Caco-2 (cell line): ENCODE results near the gene RNF214. TPM values are rescaled to one million over a fixed set of nuclear protein-coding genes. Genes with fewer than 3 reads are reported as not detected.

Experiments
- BruUV-seq: library from RNA; stranded (reverse); fragments of 400-500 nt; replicated peaks from 2 replicates; lab custom pipeline; 2021; lab: Mats Ljungman, UMichigan
- CTCF ChIA-PET: fragments of 300-600 bp; sonication (Branson Sonifier 250); formaldehyde crosslinking; loops from one replicate; lab custom pipeline; 2022; ENCODE audit warnings: antibody characterized with exemption; lab: Charles Lee
- POLR2A ChIA-PET: fragments of 300-600 bp; sonication (Branson Sonifier 250); formaldehyde crosslinking; loops from one replicate; lab custom pipeline; 2022; ENCODE audit warnings: antibody characterized with exemption; lab: Charles Lee
- DNase-seq, 2 experiments: peaks; one replicate each; pipeline versions ENCODE4 v3.0.0 to v3.0.0-alpha.2; 2020 to 2022
- H3K27me3 ChIP-seq: replicated peaks from 2 replicates; pipeline ENCODE4 v1.6.0; 2011; ENCODE audit warnings: low read length; ENCODE audit not compliant: control insufficient read depth, insufficient read depth
- H3K36me3 ChIP-seq: 2 replicates; pipeline ENCODE4 v1.5.1; 2011; ENCODE audit warnings: low read length; ENCODE audit not compliant: control insufficient read depth, insufficient read depth
- H3K4me1 ChIP-seq: fragments of 250-450 bp; sonication (Bioruptor Pico); 2 replicates; pipeline ENCODE4 v1.5.1; 2020; ENCODE audit warnings: mild to moderate bottlenecking
- H3K4me3 ChIP-seq: 2 replicates; pipeline ENCODE4 v1.5.1; 2011; ENCODE audit warnings: low read depth, mild to moderate bottlenecking, control low read depth, low read length
- H3K9me3 ChIP-seq: fragments of 250-450 bp; sonication (Bioruptor Pico); 2 replicates; pipeline ENCODE4 v1.5.1; 2020; ENCODE audit warnings: mild to moderate bottlenecking, moderate library complexity
- H3K27ac Mint-ChIP-seq: one replicate; pipeline ENCODE4 v1.8.0; 2022; ENCODE audit warnings: mixed read lengths; ENCODE audit not compliant: unreplicated experiment
- H3K27me3 Mint-ChIP-seq: one replicate; pipeline ENCODE4 v1.8.0; 2022; ENCODE audit warnings: mixed read lengths; ENCODE audit not compliant: insufficient read depth, unreplicated experiment
- H3K36me3 Mint-ChIP-seq: one replicate; pipeline ENCODE4 v1.8.0; 2022; ENCODE audit warnings: mild to moderate bottlenecking, mixed read lengths; ENCODE audit not compliant: insufficient read depth, unreplicated experiment
- H3K4me1 Mint-ChIP-seq: one replicate; pipeline ENCODE4 v1.8.0; 2022; ENCODE audit warnings: low read depth, mixed read lengths; ENCODE audit not compliant: unreplicated experiment
- H3K4me3 Mint-ChIP-seq: one replicate; pipeline ENCODE4 v1.8.0; 2022; ENCODE audit warnings: mild to moderate bottlenecking, moderate library complexity, mixed read lengths; ENCODE audit not compliant: unreplicated experiment
- H3K9me3 Mint-ChIP-seq: one replicate; pipeline ENCODE4 v1.8.0; 2022; ENCODE audit warnings: mixed read lengths; ENCODE audit not compliant: unreplicated experiment
- intact Hi-C: fragments of 100-400 bp; cut with micrococcal nuclease; formaldehyde crosslinking; loops from one replicate; pipeline ENCODE4 v1.10.0; 2022; ENCODE audit not compliant: unreplicated experiment
- total RNA-seq: library from RNA; stranded (reverse); gene quantifications from 2 replicates; pipeline ENCODE4 v1.2.3, GENCODE V29; 2022
- TF ChIP-seq, protein P1 (sequence below), 2 experiments: fragments of 200-600 bp in 1 of 2; IDR thresholded peaks; 1 replicate in 1 of 2; 2 replicates in 1 of 2; pipeline versions ENCODE4 v1.5.1 to v1.8.0; 2011 to 2022; ENCODE audit warnings: antibody characterized with exemption in 1 of 2, control low read depth in 1 of 2, inconsistent platforms in 1 of 2, low read depth in 1 of 2, low read length in 1 of 2, mild to moderate bottlenecking in 1 of 2, moderate library complexity in 1 of 2; ENCODE audit not compliant: insufficient read depth in 1 of 2, severe bottlenecking in 1 of 2, unreplicated experiment in 1 of 2

Gene RNF214
- total RNA-seq, 1 experiment from 2014 or later = 55.8 TPM

DNA sequence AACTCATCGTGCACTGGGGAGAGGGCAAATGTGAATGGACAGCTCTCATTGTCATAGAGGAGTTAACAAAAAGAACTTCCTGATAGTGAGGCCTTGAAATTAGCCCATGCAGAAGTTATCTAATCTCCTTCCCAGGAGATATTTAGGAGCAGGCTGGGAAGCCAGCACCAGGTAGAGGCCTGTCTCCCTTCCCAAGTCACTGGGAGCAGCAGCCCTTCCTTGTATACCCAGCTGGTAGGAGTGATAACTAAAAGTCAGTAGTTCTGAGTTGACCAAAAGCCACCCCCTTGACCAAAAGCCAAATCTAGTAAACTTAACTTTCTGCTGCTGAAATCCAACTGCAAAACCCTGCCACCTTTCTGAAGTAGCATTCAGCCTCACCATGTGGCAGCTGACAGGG, 57.3 kb downstream of the RNF214 start:
- Mint-ChIP-seq H3K27ac (no peak overlapping the region), H3K36me3 (peaks cover 10% of the 10 kb centered on the region), H3K9me3 (no peaks in the 10 kb centered on the region), H3K4me3 (no peak overlapping the region), H3K27me3 (no peaks in the 10 kb centered on the region), H3K4me1 (no peaks in the 10 kb centered on the region)
- H3K27me3 ChIP-seq = no peaks in the 10 kb centered on the region
- TF ChIP-seq, protein P1, sequence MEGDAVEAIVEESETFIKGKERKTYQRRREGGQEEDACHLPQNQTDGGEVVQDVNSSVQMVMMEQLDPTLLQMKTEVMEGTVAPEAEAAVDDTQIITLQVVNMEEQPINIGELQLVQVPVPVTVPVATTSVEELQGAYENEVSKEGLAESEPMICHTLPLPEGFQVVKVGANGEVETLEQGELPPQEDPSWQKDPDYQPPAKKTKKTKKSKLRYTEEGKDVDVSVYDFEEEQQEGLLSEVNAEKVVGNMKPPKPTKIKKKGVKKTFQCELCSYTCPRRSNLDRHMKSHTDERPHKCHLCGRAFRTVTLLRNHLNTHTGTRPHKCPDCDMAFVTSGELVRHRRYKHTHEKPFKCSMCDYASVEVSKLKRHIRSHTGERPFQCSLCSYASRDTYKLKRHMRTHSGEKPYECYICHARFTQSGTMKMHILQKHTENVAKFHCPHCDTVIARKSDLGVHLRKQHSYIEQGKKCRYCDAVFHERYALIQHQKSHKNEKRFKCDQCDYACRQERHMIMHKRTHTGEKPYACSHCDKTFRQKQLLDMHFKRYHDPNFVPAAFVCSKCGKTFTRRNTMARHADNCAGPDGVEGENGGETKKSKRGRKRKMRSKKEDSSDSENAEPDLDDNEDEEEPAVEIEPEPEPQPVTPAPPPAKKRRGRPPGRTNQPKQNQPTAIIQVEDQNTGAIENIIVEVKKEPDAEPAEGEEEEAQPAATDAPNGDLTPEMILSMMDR (IDR thresholded peaks at IDR 0.05; ENCODE audit: insufficient read depth in 1 of 2, low read depth in 1 of 2, low read length in 1 of 2, severe bottlenecking in 1 of 2, unreplicated experiment in 1 of 2) = no peak
- BruUV-seq = no TSS peak
- CTCF ChIA-PET = no interaction called here
- no peak for DNase-seq
- no peak overlapping the region for H3K4me3 ChIP-seq
- no peaks in the 10 kb centered on the region; the same call in 1 of the 2 replicates for H3K4me1 ChIP-seq
- no peaks in the 10 kb centered on the region; the same call in 1 of the 2 replicates for H3K36me3 ChIP-seq
- H3K9me3 ChIP-seq = no peaks in the 10 kb centered on the region
- POLR2A ChIA-PET = no interaction called here
- intact Hi-C loops = no loop called here

DNA sequence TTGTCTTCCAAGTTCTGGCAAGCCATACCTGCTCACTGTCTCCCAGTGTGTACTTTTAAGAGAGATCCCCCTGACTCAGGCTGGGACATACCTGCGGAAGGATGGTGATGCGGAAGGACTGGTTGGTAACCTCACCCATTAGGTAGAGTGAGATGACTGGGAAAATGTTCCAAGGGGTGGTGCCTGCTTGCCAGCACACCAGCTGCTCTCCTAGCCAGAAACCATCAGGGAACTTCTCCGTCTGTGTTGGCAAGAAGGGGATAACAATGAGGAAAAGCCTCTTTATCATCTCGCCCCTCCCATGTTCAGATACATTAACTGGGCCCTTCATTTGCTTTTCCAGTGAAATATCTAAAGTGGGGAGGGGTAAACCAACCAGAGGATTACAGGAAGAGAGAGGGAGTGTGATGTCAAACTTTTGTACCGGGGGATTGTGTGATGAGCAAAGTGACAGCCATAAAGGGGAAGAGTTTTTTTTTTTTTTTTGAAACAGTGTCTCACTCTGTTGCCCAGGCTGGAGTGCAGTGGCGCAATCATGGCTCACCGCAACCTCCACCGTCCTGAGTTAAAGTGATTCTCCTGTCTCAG, 58.4 kb downstream of the RNF214 start, which contains the start of gene BACE1-AS:
Gene BACE1-AS, plus strand, starts transcription at position 538 of the 588 bp plus-strand sequence.
- Mint-ChIP-seq H3K4me3 (no peak within 1 kb of the TSS), H3K27me3 (no peaks in the 10 kb centered on the region), H3K4me1 (no peaks in the 10 kb centered on the region), H3K36me3 (peaks cover 4% of the 10 kb centered on the region), H3K27ac (no peak within 1 kb of the TSS), H3K9me3 (no peaks in the 10 kb centered on the region)
- no peaks in the 10 kb centered on the region for H3K27me3 ChIP-seq
- BruUV-seq = no TSS peak
- CTCF ChIA-PET = no interaction called here
- TF ChIP-seq, protein P1 (IDR thresholded peaks at IDR 0.05; ENCODE audit: insufficient read depth in 1 of 2, low read depth in 1 of 2, low read length in 1 of 2, severe bottlenecking in 1 of 2, unreplicated experiment in 1 of 2) = no peak
- no peaks in the 10 kb centered on the region; the same call in 1 of the 2 replicates for H3K4me1 ChIP-seq
- intact Hi-C loops = no loop called here
- H3K4me3 ChIP-seq = no peak within 1 kb of the TSS
- H3K36me3 ChIP-seq = no peaks in the 10 kb centered on the region; the same call in 1 of the 2 replicates
- no peaks in the 10 kb centered on the region for H3K9me3 ChIP-seq
- no peak for DNase-seq
- POLR2A ChIA-PET = no interaction called here

DNA sequence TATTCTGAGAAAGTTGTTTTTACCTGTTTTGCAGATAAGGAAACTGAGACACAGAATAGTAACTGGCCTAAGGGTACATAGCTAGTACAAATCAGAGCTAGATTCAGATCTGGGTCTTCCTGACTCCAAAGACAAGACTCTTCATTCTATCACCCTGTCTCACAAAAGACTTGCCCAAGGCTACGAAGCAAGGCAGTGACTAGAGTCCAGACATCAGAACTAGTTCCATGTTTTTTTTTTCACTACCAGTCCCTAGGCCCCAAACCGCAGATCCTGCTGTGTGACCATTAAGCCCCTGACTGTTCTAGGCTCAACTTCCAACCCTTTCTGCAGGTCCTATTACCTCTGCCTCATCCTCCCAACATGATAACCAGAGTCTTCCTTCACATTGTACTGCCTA, 60.1 kb downstream of the RNF214 start:
- no peaks in the 10 kb centered on the region for H3K27me3 ChIP-seq
- H3K9me3 ChIP-seq = no peaks in the 10 kb centered on the region
- Mint-ChIP-seq H3K36me3 (peaks cover 4% of the 10 kb centered on the region), H3K27ac (no peak overlapping the region), H3K27me3 (no peaks in the 10 kb centered on the region), H3K4me1 (no peaks in the 10 kb centered on the region), H3K9me3 (no peaks in the 10 kb centered on the region), H3K4me3 (no peak overlapping the region)
- POLR2A ChIA-PET = no interaction called here
- H3K4me1 ChIP-seq = no peaks in the 10 kb centered on the region; the same call in 1 of the 2 replicates
- no peak overlapping the region for H3K4me3 ChIP-seq
- no peak for DNase-seq
- TF ChIP-seq, protein P1 (IDR thresholded peaks at IDR 0.05; ENCODE audit: insufficient read depth in 1 of 2, low read depth in 1 of 2, low read length in 1 of 2, severe bottlenecking in 1 of 2, unreplicated experiment in 1 of 2) = no peak
- no peaks in the 10 kb centered on the region; the same call in 1 of the 2 replicates for H3K36me3 ChIP-seq
- CTCF ChIA-PET = no interaction called here
- BruUV-seq = no TSS peak
- intact Hi-C loops = no loop called here
